ENCODE measurements around the gene SMIM17.
"Not testable (repeated sequence)": the region's sequence is repeated elsewhere in the genome, so short reads cannot be mapped to it uniquely, and the experiment has no call there.

The SMIM17 gene

GRCh38 chr19:56660381-56661107 lies 17.6 kb downstream of the SMIM17 start:
- DNase-seq = no peak

- DNase-seq = no peak
These were observed 18.3 kb downstream of the SMIM17 start for GRCh38 chr19:56661248-56661647.

- no peak for DNase-seq
These were observed 21.1 kb downstream of the SMIM17 start for GRCh38 chr19:56663931-56664500.

GRCh38 chr19:56664511-56664910 lies 21.6 kb downstream of the SMIM17 start:
- no peak for DNase-seq

- no peak for DNase-seq
These were observed 24.4 kb downstream of the SMIM17 start for GRCh38 chr19:56667311-56667870.

- no peak for DNase-seq
These were observed 25.7 kb downstream of the SMIM17 start for GRCh38 chr19:56668676-56669075.

GRCh38 chr19:56670401-56670960 lies 27.5 kb downstream of the SMIM17 start:
- DNase-seq = no peak

GRCh38 chr19:56670961-56671612 lies 28.1 kb downstream of the SMIM17 start:
- no peak for DNase-seq

- DNase-seq = no peak
These were observed 28.6 kb downstream of the SMIM17 start, which contains the start of gene ZNF835 for GRCh38 chr19:56671613-56671994. TSS of gene ZNF835 (minus strand) at chr19:56671757. CDS start at chr19:56665198, 6,559 bp downstream.

GRCh38 chr19:56672610-56673009 lies 29.7 kb downstream of the SMIM17 start:
- not testable (repeated sequence) for DNase-seq

- no peak for DNase-seq
These were observed 35.2 kb downstream of the SMIM17 start for GRCh38 chr19:56678205-56678604.

- DNase-seq = no peak
These were observed 38.7 kb downstream of the SMIM17 start for GRCh38 chr19:56681702-56682101.

GRCh38 chr19:56683116-56683515 lies 40.2 kb downstream of the SMIM17 start:
- no peak for DNase-seq

GRCh38 chr19:56687031-56687430 lies 44.1 kb downstream of the SMIM17 start:
- no peak for DNase-seq

GRCh38 chr19:56689198-56689597 lies 46.2 kb downstream of the SMIM17 start:
- no peak for DNase-seq

GRCh38 chr19:56690670-56691069 lies 47.7 kb downstream of the SMIM17 start:
- no peak for DNase-seq

- no peak for DNase-seq
These were observed 49.4 kb downstream of the SMIM17 start for GRCh38 chr19:56692206-56692895.

- DNase-seq = no peak
These were observed 56.6 kb downstream of the SMIM17 start for GRCh38 chr19:56699552-56699951.

GRCh38 chr19:56701895-56702294 lies 58.9 kb downstream of the SMIM17 start:
- DNase-seq = no peak

GRCh38 chr19:56705939-56706338 lies 63.0 kb downstream of the SMIM17 start:
- DNase-seq = no peak

Data from NCI-H187 treated with DMSO at 0.1 percent for 48 hours (cell line).